ENCODE data around the gene TCEAL7.
A peak's percentile ranks its signal among the peaks of the same experiment; 100 is the strongest.
"Not testable (repeated sequence)": the region's sequence is repeated elsewhere in the genome, so short reads cannot be mapped to it uniquely, and the experiment has no call there.

The TCEAL7 gene, protein sequence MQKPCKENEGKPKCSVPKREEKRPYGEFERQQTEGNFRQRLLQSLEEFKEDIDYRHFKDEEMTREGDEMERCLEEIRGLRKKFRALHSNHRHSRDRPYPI

DNA sequence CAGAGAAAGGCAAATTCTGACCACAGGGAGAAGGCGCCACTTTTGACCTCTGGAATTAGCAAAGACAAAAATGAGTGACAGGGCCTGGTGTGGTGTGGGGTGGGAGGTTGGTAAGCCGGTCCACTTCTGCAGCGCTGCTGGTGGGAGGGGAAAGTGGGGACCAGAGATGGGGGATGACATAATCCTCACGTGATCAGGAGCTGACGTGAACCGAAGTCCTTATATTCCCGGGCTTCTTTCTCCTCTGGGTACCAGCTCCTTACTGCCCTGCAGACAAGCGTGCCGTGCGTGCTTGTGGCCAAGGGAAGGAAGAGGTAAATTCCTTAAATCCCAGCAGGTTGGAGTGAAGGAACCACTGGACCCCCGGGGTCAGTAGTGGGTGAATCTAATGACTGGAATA is at the start of gene TCEAL7:
TSS of gene TCEAL7 (plus strand) at position 249 of the 400 bp plus-strand sequence. CDS start 1,165 bp downstream, outside the sequence.
- no peak for DNase-seq

DNA sequence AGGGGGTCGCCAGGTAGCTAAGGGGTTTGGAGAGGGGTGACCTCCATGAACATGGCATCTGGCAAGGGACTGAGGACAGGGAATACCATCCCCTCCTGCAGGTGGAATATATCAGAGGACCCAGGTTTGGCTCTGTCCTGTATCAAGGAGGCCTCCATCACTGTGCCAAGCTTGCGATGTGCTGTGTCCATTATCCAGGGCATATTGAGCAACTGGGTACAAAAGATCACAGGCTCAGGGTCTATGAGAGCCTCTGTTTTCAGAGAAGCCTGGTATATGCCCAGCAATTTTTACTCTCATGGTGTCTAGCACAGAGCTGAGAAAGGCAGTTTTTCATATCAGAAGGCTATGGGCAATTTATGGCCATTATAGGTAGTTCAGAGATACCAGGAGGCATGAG is 36.9 kb upstream of the TCEAL7 start:
- no peak for DNase-seq

DNA sequence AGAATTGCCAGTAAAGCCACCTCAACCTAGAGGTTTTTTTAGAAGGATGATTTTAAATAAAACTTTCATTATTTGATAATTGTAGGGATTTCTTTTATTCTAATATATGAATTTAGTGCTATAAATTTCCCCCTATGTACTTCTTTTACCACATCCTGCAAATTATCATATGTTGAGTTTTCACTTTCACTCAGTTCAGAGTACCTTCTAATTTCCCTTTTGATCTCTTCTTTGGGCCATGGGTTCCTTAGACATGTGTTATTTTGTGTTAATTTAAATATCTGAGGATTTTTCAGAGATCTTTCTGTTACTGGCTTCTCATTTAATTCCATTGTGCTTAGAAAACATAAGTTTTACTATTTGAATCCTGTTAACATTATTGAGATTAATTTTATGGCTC is 25.3 kb upstream of the TCEAL7 start:
- DNase-seq, result no peak

DNA sequence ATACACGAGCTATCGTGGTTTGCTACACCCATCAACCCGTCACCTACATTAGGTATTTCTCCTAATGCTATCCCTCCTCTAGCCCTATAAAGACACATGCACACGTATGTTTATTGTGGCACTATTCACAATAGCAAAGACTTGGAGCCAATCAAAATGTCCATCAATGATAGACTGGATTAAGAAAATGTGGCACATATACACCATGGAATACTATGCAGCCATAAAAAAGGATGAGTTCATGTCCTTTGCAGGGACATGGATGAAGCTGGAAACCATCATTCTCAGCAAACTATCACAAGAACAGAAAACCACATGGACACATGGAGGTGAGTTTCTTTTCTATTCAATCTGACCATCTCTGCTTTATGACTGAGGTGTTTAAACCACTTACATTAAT is 24.4 kb upstream of the TCEAL7 start:
- not testable (repeated sequence) for DNase-seq

DNA sequence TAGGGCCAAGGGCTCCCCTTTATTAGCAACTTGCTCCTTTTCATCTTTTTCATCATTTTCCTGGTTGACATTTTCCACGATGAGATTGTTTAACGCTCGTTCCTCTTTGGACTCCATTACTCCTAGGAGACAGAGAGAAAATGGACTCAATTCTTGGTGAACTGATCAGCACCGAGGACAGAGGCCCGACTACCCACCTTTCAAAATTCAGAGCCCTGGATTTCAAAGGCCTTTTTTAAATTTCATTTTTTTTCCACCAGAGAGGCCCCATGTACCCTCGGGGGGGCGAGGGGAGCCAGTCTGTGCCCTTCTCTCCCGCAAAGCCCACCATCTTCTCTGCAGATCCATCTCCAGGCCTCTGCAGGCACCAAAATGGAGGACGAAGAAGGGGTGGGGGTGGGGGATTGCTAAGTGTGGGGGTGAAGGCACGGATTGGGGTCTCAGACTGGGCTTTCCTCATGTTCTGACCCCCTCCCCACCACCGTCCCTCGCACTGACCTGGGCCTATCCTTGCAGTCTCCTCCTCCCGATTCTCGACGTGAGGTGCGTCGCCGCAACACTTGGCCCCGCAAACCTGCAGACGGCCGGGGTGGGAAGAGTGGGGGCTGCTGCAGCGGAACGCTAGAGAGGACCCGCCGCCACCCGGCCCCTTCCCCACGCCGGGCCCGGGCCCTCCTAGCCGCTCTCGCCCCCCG is 20.0 kb upstream of the TCEAL7 start:
- no peak for DNase-seq

DNA sequence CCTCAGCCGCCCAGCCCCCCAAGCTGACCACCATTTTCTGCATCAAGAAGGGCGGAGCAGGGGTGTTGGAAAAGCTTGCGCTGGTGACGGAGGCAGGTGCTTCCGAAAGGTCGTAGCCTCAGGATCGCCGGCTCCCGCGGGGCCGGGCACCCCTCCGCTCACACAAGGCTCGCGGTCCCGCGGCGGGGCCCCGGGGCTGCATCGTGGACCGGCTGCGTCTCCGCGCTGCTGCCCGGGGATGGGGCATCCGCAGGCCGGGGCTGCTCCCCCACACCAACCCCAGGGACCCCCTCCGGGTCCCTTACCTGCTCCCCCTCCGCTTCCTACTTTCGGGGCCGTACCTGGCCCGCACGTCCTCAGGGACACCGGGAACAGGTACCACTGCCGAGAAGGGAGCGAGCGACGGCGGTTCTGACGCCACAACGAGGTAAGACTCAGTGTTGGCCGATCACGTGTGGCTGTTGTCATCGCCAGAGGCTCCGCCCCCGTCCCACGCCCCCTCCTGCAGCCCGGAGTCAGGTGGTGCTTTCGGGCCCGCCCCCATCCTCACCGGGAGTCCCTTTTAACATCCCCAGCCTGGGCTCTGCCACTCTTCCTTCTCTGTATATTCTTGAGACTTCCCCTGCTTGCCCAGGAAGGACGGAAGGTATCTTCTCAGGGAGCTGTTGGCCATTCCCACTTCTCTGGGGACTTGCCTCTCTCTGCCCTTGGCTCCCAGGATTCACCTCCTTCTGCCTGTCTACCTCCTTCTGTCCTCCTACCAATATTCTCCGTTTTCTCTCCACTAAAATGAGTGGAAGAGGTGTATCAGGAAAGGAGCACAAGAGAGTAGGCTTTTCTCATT is 19.3 kb upstream of the TCEAL7 start, which contains the start of gene BEX2:
TSS of gene BEX2 (minus strand) at position 436 of the 844 bp plus-strand sequence. CDS start 1,014 bp downstream, outside the sequence.
- no peak for DNase-seq

DNA sequence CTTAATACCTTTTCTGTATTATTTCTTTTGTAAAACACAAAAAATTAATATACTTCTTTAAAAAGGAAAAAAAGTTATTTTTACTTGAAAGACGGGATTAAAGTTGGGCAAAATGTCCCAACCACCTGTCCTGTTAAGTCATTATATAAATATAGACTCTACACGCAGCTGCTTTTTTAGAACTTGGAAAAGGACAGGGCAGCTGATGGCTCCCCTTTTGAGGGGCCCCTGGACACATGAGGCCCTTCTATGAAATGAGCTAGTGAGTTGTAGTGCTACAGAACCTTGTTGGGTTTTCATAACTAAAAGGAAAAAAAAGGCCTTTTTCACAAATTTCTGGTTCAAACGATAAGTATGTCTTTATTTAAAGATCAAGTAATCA is 18.6 kb upstream of the TCEAL7 start:
- DNase-seq, result no peak

DNA sequence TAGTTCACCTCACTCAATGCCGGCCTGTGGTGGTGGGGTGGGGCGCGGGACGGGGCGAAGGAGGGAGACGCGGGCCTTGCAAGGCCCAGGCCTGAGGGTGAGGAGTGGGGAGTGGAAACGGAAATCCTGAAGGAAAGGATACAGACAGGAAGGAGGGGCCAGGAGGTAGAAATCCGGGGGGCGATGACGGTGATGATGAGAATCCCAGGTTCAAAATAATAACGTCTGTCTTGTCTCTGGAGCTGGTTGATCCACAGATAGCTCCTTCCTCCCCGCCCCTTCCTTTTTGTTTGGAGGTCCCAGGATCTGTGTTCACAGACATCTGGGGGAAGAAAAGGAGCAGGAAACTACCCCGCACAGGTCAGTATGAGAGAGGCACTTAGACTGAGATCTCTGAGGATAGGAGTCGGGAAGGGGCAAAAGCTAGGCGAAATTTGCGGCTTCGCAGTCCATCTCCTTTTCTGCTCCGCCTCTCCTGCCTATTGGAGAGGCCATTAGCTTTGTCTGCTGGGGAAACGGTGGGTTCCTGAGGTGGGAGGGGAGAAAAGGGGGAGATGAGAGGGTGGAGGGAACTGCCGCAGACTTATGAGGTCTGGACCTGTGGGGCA is 746 bp downstream of the TCEAL7 start:
- DNase-seq, result no peak

DNA sequence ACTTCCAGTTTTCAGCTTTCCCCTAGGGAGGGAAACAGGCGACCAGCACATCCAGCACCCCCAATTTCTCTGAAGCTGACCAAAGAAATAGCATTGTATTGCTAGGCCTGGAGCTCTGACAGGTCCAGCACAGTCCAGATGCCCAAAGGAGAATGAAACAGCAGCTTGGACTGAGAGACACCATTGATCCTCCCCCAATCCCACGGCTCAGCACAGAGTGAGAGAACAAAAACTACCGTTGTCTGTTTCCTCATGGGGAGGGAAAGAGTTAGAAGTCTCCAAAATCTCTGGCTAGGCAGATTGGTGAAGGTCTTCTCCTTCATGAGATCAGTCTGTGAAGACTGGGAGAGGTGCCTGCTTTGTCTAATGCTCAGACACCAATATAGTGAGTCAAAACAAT is 8.6 kb downstream of the TCEAL7 start:
- no peak for DNase-seq

DNA sequence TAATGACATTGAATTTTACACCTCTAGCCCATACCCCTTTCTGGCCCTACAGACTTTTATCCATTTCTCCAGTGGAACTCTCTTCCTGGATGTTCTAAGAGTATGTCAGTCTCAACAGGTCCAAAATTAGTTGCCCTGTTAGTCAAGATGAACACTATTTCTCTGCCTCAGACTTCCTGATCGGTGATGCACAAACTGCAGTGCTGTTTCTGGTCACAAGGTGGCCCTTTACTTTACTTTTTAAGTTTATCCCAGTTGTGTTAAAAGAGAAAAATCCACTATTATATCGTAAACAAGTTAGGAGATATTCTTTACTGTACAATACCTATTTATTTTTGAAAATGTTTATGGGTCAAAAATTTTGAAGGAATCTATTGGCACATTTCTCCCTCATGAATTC is 13.1 kb downstream of the TCEAL7 start:
- peak; percentile 9 for DNase-seq

DNA sequence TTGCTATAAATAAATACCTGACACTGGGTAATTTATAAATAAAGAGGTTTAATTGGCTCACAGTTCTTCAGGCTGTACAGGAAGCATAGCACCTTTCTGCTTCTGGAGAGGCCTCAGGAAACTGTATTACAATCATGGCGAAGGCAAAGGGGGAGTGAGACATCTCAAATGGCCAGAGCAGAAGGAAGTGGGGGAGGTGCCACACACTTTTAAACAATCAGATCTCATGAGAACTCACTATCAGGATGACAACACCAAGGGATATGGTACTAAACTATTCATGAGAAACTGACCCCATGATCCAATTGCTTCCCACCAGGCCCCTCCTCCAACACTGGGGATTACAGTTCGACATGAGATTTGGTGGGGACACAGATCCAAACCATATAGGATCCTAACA is 14.6 kb downstream of the TCEAL7 start:
- DNase-seq, result no peak

DNA sequence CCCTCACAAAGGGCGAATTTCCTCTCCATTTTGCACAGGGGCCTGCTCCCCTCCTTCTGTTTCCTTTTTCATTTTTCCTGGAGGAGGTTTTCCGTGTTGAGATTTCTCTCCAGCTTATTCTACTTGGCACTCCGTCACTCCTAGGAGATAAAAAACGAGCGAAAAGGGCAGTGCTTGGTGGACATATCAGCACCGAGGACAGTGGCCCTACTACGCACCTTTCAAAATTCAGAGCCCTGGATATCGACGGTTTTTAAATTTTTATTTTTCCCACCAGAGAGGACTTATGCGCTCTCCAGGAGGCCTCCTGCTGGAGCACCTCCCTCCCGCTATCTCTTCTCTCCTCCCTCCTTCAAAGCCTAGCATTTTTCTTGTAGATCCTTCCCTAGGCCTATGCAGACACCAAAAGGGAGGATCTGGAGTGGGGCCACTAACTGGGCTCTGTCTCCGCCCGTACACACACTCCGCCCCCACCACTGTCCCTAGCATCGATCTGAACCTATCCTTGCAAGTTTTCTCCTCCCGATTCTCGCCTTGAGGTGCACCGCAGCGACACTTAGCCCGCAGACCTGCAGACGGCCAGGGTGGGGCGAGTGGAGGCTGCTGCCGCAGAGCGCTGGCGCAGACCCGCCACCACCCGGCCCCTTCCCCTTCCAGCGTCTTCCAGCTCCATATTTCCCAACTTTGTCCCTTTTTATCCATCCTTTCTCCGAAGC is 17.8 kb downstream of the TCEAL7 start:
- no peak for DNase-seq

DNA sequence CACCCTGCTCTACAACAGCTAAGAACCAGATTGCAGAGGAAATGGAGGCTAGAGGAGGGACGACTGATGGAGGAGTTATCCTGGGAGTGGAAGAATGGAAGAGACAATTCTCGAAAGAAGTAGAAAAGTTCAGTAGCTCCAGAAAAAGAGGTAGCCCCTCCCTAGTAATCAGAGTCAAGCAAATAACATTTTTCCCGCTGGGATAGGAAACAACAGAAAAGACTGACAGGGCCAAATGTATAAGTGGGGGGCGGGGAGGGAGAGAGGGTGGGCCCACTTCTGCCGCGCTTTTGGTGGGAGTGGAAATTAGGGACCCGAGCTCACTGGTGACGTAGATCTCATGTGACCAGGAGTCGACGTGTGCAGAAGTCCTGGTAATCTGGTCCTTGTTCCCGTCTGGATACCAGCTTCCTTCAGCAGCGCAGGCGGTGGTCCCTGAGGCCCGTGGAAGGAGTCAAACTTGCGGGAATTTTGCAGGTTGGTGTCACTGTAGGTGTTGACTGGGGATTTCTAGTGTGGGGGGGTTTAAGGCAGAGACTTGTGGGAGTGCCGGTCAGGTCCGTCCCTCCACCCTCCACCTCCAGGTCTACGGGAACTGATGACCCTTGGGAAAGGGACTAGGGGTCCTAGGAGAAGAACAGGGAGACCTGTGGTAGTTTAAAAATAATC is 26.2 kb downstream of the TCEAL7 start, which contains the start of gene TCEAL9:
TSS of gene TCEAL9 (plus strand) at position 377 of the 669 bp plus-strand sequence. CDS start 1,179 bp downstream, outside the sequence.
- no peak for DNase-seq

DNA sequence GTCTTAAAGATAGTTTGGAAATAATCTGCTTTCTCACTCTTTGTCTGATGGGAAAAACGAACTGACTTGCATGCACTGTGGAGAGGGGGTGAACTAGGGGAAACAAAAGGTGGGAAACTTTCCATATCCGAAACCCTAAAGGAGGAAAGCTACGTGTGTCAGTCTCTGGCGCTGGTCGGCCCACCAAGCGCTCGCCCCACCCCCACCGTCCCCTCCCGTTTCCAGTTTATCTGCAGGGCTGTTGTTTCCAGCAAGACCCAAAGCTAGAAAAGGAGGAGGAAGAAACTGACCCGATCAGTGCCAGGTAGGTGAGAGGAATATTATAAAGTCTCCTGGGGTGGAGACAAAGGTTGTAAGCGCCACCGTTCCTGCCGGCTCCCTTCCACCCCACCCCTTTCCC is 26.8 kb downstream of the TCEAL7 start:
- DNase-seq, result no peak

DNA sequence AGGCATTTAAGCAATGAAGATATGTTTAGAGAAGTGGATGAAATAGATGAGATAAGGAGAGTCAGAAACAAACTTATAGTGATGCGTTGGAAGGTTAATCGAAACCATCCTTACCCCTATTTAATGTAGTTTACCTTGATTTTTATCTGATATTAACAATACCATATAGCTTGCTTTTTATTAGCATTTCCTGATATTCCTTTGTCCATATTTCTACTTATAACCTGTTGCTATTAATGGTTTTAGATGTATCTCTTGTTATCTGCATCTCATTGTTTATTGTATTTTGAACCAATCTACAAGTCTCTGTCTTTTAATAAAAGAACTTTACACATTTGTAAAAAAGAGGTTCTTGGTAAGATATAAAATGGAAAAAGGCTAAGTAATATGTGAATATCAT is 27.8 kb downstream of the TCEAL7 start:
- no peak for DNase-seq

DNA sequence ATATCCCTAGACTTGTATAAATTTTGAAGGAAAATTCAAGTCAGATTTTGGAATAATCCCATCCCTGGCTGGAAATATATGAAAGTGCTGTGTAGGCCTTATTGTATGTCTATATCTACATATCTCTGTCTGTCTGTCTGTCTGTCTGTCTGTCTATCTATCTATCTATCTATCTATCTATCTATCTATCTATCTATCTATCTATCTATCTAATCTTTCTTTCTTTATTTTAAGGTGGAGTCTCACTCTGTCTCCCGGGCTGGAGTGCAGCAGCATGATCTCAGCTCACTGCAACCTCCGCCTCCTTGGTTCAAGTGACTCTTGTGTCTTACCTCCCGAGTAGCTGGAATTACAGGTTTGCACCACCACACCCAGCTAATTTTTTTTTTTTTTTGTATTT is 29.6 kb downstream of the TCEAL7 start:
- not testable (repeated sequence) for DNase-seq

DNA sequence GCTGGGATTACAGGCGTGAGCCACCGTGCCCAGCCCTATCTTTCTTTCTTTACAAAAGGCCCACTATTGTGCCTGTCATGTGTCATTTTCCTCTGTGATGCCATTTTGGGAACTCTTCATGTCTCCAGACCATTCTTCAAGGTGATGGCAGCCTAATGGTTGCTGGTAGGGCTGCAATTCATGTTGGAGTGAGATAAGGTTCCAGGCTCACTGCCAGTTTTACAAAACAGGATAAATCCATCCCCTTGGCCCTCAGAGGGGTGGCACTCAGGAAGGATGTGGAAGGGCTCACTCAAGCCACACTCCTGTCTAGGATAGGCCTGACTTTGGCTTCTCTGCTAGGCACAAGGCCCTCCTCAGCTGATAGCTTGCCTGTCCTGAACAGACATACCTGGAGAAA is 30.1 kb downstream of the TCEAL7 start:
- DNase-seq, result no peak

DNA sequence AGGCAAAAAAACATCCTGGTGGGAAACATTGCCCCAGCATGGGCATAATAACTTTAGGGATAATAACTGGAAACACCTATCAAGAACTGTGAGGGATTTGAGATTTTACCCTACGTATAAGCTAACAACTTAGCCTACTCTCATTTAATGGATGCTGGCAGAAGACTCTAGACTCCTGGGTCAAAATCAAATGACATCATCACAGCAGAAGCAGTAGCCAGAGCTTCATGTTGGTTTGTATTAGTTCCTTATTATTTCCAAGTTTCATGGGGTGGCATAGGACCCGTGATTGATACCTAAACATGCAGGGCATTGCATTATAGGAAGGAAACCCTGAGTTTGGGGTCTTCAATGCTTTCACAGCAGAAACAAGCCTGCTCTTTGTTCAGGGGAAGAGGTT is 30.9 kb downstream of the TCEAL7 start:
- no peak for DNase-seq

DNA sequence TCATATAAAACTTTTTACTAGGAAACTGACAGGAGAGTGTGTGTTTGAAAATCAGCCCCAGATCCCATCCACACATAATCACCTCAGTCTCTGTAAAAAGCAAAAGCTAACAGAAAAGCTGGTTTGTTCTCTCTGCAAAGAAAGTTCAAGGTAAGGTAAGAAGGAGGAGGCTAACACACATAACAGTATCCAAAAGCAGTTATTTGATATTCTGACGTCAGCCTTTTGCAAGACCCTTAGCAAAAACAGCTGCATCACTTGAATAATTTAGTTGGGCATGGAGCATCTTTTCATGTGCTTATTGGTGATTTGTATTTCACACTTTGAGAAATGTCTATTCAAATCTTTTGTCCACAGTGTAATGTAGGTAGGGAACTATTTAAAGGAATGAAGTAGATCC is 31.8 kb downstream of the TCEAL7 start:
- DNase-seq, result no peak

DNA sequence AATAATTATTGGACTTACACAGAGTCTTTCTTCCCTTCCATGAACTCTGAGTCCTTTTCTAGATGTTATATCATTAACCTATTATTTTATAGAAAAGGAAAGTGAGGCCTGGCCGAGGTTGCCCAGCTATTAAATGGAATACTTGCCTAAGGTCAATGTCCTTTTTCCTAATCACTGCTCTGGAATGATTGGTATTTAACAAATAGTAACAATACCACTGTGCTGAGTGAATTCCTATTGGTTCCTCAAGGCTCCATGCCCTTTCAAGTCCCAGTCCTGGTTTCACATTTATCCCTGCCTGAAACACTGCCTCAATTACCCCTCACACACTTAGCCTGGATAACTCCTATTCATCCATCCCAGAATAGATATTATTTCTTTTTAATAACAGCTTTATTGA is 32.4 kb downstream of the TCEAL7 start:
- no peak for DNase-seq

DNA sequence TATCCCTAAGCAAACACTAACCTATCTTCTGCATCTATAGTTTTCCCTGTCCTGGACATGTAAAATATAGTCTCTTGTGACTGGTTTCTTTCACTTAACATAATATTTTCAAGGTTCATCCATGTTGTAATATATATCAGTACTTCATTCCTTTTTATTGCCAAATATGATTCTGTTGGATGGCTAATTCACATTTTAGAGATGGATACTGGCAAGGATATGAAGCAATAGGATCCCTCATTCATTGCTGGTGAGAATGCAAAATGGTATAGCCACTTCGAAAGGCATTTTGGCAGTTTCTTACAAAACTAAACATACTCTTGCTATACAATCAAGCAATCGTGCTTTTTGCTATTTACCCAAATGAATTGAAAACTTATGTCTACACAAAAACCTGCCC is 33.0 kb downstream of the TCEAL7 start:
- no peak for DNase-seq

DNA sequence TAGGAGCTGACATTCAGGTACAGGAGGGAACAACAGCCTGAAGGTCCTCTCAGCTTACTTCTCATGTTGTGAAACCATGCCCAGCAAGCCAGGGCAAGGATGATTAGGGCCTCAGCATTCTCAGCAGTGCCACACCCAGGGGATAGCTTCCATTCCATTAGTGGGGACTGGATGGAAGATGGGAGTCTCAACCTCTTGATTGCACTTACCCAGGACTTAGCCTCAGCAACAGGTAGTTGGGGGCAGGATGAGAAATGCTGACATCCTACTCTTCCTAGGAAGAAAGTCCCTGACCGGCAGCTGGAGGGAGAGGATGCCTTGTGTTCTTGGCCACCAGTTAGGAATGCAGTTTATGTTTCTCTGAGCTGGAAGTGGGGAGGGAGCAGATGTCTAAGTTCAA is 37.5 kb downstream of the TCEAL7 start:
- no peak for DNase-seq

Measured in MV-4-11 (cell line).